Stimulated activated CD8-positive, alpha-beta memory T cell treated with anti-CD3 and anti-CD28 coated beads, Interleukin-2, amount 100 ng/mL, for 1 hour (primary cell): ENCODE data around the gene IGHMBP2.
"Not testable (repeated sequence)": the region's sequence is repeated elsewhere in the genome, so short reads cannot be mapped to it uniquely, and the experiment has no call there.

ENCODE experiments used
- DNase-seq, 2 donors: peaks; one replicate each; pipeline ENCODE4 v3.0.0-alpha.2; 2020; ENCODE audit warnings: low read depth in 2 of 2

Gene IGHMBP2

GRCh38 chr11:68961245-68961644 is 57.6 kb downstream of the IGHMBP2 start:
- DNase-seq = no peak

- DNase-seq = no peak
These were observed 59.0 kb downstream of the IGHMBP2 start for GRCh38 chr11:68962527-68963250.

GRCh38 chr11:68963779-68964178 is 60.1 kb downstream of the IGHMBP2 start:
- DNase-seq = no peak

- no peak for DNase-seq
These were observed 62.5 kb downstream of the IGHMBP2 start for GRCh38 chr11:68965901-68966853.

GRCh38 chr11:68966894-68967780 is 63.4 kb downstream of the IGHMBP2 start:
- no peak for DNase-seq

- no peak for DNase-seq
These were observed 64.9 kb downstream of the IGHMBP2 start for GRCh38 chr11:68968306-68969250.

GRCh38 chr11:68969386-68969785 is 65.7 kb downstream of the IGHMBP2 start:
- DNase-seq = no peak

- no peak for DNase-seq
These were observed 67.4 kb downstream of the IGHMBP2 start for GRCh38 chr11:68970921-68971636.

GRCh38 chr11:68973219-68973618 is 69.5 kb downstream of the IGHMBP2 start:
- no peak for DNase-seq

- DNase-seq = not testable (repeated sequence)
These were observed 70.0 kb downstream of the IGHMBP2 start for GRCh38 chr11:68973706-68974105.

GRCh38 chr11:68974421-68975194 is 70.9 kb downstream of the IGHMBP2 start:
- DNase-seq = no peak

- no peak for DNase-seq
These were observed 72.4 kb downstream of the IGHMBP2 start for GRCh38 chr11:68976095-68976494.

- no peak for DNase-seq
These were observed 72.9 kb downstream of the IGHMBP2 start for GRCh38 chr11:68976563-68976962.

GRCh38 chr11:68977781-68978625 is 74.3 kb downstream of the IGHMBP2 start:
- DNase-seq = no peak

GRCh38 chr11:68978626-68978930 is 74.9 kb downstream of the IGHMBP2 start:
- DNase-seq = no peak

GRCh38 chr11:68978931-68979594 is 75.4 kb downstream of the IGHMBP2 start:
- DNase-seq = no peak

GRCh38 chr11:68979931-68980775 is 76.5 kb downstream of the IGHMBP2 start:
- DNase-seq = no peak
